Myometrial cell (primary cell): ENCODE data around the gene ZSCAN5B. TPM values are rescaled to one million over a fixed set of nuclear protein-coding genes. Genes with fewer than 3 reads are reported as not detected.

Source experiments
- total RNA-seq: library from RNA; depleted of rRNA; stranded (reverse); fragments of >200 nt; gene quantifications from 2 replicates; pipeline ENCODE4 v1.2.3, GENCODE V29; 2015

Gene ZSCAN5B, protein sequence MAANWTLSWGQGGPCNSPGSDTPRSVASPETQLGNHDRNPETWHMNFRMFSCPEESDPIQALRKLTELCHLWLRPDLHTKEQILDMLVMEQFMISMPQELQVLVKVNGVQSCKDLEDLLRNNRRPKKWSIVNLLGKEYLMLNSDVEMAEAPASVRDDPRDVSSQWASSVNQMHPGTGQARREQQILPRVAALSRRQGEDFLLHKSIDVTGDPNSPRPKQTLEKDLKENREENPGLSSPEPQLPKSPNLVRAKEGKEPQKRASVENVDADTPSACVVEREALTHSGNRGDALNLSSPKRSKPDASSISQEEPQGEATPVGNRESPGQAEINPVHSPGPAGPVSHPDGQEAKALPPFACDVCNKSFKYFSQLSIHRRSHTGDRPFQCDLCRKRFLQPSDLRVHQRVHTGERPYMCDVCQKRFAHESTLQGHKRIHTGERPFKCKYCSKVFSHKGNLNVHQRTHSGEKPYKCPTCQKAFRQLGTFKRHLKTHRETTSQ
- 0.18 TPM in 1 of 2 replicates, not detected in the other for total RNA-seq

DNA sequence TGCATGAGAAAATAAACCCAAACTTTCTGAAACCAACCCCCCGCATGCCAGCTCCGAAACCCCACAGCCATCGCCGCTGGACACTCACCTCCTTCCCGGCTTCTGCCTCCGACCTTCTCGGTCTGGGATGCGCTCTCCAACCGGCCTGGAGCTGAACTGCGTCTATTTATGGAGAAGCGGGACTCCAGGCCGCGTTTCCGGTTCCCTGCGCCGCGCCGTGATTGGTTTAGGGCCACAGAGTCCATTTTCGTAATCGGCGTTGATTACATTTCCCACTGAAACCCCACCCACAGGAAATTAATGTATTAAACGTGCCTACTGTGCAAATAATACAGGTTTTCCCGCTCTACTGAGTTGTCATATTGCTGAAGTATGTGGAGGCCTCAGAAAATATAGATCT, at the start of gene ZSCAN5B:
Gene ZSCAN5B, minus strand, starts transcription at position 138 of the 400 bp plus-strand sequence. CDS start 4,731 bp downstream, outside the sequence.

DNA sequence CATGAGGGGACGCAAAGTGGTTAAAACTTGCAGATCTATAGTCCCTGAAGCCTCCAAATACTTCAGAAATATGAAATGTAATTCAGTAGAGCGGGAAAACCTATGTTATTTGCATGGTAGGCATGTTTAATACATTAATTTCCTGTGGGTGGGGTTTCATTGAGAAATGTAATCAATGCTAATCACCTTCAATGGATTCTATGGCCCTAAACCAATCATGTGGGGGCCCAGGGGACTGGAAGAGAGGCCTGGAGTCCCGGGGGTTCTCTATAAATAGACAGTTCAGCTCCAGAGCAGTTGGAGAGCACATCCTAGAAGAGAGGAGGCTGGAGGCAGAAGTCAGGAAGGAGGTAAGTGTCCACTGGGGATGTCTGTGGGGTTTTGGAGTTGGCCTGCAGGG, 4.4 kb upstream of the ZSCAN5B start, which contains the start of gene ZSCAN5C:
Gene ZSCAN5C, plus strand, starts transcription at position 301 of the 400 bp plus-strand sequence. CDS start 3,641 bp downstream, outside the sequence.

DNA sequence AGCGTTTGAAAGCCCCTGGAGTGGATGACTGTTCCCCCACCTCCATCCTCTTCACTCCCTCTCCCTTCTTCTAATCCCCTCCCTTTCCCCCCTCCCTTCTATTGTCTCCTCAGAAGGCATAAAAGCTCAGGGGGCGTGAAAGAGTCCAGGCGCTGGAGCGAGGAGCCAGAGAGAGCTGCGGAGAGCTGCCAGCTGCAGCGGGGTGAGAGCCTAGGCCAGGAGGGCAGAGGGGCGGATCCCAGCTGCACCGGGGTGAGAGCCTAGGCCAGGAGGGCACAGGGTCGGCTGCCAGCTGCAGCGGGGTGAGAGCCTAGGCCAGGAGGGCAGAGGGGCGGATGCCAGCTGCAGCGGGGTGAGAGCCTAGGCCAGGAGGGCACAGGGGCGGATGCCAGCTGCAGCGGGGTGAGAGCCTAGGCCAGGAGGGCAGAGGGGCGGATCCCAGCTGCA, 21.7 kb downstream of the ZSCAN5B start, which contains the start of gene GALP:
Gene GALP, plus strand, starts transcription at position 148 of the 447 bp plus-strand sequence. CDS start 1,101 bp downstream, outside the sequence.

DNA sequence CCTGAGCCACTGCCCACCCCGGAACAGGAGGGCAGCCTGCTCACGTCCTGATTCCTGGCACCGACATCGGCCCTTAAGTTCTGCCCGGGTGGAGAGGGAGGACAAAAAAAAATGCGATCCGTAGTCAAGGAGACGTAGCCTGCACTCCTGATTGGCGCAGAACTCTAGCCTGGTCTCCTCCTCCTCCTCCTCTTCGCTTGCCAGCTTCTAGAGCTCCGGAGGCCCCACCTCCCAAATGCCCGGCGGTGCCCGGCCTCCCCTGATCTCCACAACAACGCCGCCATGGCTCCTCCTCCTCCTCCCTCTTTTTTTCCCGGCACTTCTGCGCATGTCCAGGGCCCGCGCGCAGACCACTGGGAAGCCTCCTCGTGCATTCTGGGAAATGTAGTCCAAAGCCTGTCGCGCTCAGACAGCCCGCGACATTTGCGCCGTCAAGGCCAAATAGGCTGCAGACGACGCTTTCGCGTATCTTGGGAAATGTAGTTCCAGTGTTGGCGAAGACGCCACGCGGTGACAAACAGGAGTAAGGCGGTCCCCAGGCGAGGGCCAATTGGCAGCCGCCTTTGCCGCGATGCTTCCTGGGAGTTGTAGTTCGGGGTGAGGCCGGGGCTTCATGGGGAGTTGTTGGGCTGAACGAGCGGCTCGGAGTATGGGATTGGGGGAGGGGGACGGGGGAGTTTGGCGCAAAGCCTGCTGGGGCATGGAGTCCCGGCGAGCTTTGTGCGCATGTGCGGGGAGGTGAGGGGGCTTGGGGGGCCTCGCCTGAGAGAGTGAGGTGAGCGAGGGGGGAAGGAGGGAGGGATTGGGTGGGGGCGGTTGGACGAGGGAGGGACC, 56.8 kb downstream of the ZSCAN5B start, which contains the start of gene ZNF444:
Gene ZNF444, plus strand, starts transcription at position 705 of the 834 bp plus-strand sequence. CDS start 5,625 bp downstream, outside the sequence.

Other genes starting within 250 kb of the ZSCAN5B start
- not detected in 2 replicates for gene NLRP8, start 250.0 kb downstream of the ZSCAN5B start, total RNA-seq
- not detected in 2 replicates for gene NLRP5, start 211.0 kb downstream of the ZSCAN5B start, total RNA-seq
- 12.8 and 18.7 TPM in 2 replicates for gene ZNF787, start 76.5 kb downstream of the ZSCAN5B start, total RNA-seq
- 14.4 and 21.4 TPM in 2 replicates for gene ZNF444, start 56.5 kb downstream of the ZSCAN5B start, total RNA-seq
- not detected in 2 replicates for gene GALP, start 21.8 kb downstream of the ZSCAN5B start, total RNA-seq
- not detected in 2 replicates for gene ZSCAN5C, start 4.5 kb upstream of the ZSCAN5B start, total RNA-seq
- gene EDDM13, start 75.0 kb upstream of the ZSCAN5B start, total RNA-seq, result not detected in 2 replicates
- gene ZSCAN5A, start 117.1 kb upstream of the ZSCAN5B start, total RNA-seq, result 1.7 and 9.0 TPM in 2 replicates
- 0.35 and 0.58 TPM in 2 replicates for gene ZNF582, start 195.8 kb upstream of the ZSCAN5B start, total RNA-seq
- gene ZNF583, start 206.5 kb upstream of the ZSCAN5B start, total RNA-seq, result 0.86 and 1.8 TPM in 2 replicates